ENCODE results near the gene FAM200A. TPM values are rescaled to one million over a fixed set of nuclear protein-coding genes. Genes with fewer than 3 reads are reported as not detected.

FAM200A gene
- total and polyA plus RNA-seq, 2 of the 13 experiments (the other 11 are each of a cell fraction or from before 2014, with no cell fraction given), result 4.7 to 6.3 TPM

DNA sequence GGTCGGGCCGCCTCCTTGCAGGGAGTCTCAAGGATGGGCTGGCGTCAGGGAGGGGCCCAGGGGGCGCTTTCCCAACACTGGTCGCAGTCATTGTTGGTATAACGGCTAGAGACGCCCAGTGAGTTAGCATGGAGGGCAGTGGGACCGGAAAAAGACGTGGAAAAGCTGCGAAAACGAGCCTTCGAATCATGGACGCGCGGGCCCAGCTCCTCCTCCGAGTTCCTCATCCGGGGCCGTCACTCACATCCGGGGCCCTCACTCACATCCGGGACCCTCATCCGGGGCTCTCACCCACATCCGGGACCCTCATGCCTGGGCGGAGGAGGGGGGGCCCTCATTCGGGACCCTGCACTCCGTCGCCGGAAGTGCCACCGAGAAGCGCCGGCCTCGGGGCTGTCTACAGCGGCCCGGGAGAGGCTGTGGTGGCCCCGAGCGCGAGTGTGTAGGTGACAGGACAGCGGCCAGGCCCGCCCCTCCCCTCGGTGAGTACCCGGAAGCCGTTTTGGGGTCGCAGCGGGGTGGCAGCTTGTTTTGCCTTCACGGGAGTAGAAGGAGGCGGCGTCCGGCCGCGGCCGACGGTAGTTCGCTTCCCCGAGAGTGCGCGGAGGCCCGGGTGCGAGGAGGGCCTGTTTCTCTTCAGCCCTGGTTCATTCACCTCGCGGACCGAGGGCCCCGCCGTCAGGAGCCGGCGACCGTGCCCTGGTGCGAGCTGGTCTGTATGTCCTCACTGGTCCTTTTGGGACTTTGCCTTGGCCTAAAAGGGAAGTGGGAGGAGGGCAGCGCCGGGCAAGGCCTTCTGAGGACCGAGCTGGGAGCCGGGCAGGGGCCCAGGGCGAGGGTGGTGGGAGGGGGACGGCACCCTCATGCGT, 6.6 kb upstream of the FAM200A start, which contains the start of gene ZNF655 (continued):
- peak; percentile 87 for TF ChIP-seq BORCS8-MEF2B (CRISPR knock-in tag; IDR thresholded peaks at IDR 0.05)
- TF ChIP-seq, protein P1, sequence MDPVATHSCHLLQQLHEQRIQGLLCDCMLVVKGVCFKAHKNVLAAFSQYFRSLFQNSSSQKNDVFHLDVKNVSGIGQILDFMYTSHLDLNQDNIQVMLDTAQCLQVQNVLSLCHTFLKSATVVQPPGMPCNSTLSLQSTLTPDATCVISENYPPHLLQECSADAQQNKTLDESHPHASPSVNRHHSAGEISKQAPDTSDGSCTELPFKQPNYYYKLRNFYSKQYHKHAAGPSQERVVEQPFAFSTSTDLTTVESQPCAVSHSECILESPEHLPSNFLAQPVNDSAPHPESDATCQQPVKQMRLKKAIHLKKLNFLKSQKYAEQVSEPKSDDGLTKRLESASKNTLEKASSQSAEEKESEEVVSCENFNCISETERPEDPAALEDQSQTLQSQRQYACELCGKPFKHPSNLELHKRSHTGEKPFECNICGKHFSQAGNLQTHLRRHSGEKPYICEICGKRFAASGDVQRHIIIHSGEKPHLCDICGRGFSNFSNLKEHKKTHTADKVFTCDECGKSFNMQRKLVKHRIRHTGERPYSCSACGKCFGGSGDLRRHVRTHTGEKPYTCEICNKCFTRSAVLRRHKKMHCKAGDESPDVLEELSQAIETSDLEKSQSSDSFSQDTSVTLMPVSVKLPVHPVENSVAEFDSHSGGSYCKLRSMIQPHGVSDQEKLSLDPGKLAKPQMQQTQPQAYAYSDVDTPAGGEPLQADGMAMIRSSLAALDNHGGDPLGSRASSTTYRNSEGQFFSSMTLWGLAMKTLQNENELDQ (CRISPR knock-in tag; IDR thresholded peaks at IDR 0.05; ENCODE audit: borderline replicate concordance), result no peak
- TF ChIP-seq MIER3 (CRISPR knock-in tag; IDR thresholded peaks at IDR 0.05; ENCODE audit: borderline replicate concordance), result peak; percentile 18; the same call in 1 of the 2 replicates
- TF ChIP-seq ZNF598 (CRISPR knock-in tag; IDR thresholded peaks at IDR 0.05; ENCODE audit: borderline replicate concordance), result peak; percentile 37; the same call in 1 of the 2 replicates
- TF ChIP-seq ZNF530 (CRISPR knock-in tag; IDR thresholded peaks at IDR 0.05; ENCODE audit: low read depth), result no peak
- no peak for TF ChIP-seq PHF5A (CRISPR knock-in tag; IDR thresholded peaks at IDR 0.05; ENCODE audit: low read depth, unreplicated experiment)
- TF ChIP-seq RCOR2 (CRISPR knock-in tag; IDR thresholded peaks at IDR 0.05), result no peak
- no peak for TF ChIP-seq HOXA5 (CRISPR knock-in tag; IDR thresholded peaks at IDR 0.05)
- TF ChIP-seq, protein P2, sequence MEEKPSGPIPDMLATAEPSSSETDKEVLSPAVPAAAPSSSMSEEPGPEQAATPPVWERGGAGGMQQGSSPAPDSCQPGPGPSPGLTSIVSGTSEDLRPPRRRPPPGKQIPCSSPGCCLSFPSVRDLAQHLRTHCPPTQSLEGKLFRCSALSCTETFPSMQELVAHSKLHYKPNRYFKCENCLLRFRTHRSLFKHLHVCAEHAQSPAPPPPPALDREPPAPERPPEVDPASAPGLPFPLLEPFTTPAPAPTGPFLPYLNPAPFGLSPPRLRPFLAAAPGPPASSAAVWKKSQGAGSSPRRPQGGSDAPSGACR (CRISPR knock-in tag; IDR thresholded peaks at IDR 0.05), result no peak
- TF ChIP-seq, protein P3, sequence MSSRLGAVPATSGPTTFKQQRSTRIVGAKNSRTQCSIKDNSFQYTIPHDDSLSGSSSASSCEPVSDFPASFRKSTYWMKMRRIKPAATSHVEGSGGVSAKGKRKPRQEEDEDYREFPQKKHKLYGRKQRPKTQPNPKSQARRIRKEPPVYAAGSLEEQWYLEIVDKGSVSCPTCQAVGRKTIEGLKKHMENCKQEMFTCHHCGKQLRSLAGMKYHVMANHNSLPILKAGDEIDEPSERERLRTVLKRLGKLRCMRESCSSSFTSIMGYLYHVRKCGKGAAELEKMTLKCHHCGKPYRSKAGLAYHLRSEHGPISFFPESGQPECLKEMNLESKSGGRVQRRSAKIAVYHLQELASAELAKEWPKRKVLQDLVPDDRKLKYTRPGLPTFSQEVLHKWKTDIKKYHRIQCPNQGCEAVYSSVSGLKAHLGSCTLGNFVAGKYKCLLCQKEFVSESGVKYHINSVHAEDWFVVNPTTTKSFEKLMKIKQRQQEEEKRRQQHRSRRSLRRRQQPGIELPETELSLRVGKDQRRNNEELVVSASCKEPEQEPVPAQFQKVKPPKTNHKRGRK (CRISPR knock-in tag; IDR thresholded peaks at IDR 0.05), result 0 out of 2 replicates have a peak, but pooled peaks have one; percentile 61
- TF ChIP-seq, protein P4, sequence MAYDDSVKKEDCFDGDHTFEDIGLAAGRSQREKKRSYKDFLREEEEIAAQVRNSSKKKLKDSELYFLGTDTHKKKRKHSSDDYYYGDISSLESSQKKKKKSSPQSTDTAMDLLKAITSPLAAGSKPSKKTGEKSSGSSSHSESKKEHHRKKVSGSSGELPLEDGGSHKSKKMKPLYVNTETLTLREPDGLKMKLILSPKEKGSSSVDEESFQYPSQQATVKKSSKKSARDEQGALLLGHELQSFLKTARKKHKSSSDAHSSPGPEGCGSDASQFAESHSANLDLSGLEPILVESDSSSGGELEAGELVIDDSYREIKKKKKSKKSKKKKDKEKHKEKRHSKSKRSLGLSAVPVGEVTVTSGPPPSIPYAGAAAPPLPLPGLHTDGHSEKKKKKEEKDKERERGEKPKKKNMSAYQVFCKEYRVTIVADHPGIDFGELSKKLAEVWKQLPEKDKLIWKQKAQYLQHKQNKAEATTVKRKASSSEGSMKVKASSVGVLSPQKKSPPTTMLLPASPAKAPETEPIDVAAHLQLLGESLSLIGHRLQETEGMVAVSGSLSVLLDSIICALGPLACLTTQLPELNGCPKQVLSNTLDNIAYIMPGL (CRISPR knock-in tag; IDR thresholded peaks at IDR 0.05; ENCODE audit: borderline replicate concordance in 1 of 2, low read depth in 1 of 2), result peak; percentile 75 to 89; a peak in 3 of 4 replicates
- peak; percentile 35; the same call in 1 of the 2 replicates for TF ChIP-seq ZNF879 (CRISPR knock-in tag; IDR thresholded peaks at IDR 0.05)
- TF ChIP-seq, protein P5, sequence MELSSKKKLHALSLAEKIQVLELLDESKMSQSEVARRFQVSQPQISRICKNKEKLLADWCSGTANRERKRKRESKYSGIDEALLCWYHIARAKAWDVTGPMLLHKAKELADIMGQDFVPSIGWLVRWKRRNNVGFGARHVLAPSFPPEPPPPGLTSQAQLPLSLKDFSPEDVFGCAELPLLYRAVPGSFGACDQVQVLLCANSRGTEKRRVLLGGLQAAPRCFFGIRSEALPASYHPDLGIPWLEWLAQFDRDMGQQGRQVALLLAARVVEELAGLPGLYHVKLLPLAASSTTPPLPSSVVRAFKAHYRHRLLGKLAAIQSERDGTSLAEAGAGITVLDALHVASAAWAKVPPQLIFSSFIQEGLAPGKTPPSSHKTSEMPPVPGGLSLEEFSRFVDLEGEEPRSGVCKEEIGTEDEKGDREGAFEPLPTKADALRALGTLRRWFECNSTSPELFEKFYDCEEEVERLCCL (CRISPR knock-in tag; IDR thresholded peaks at IDR 0.05; ENCODE audit: borderline replicate concordance), result no peak
- peak; percentile 88 for TF ChIP-seq AGO2 (optimal IDR thresholded peaks at IDR 0.05; ENCODE audit: low read depth, low read length)
- TF ChIP-seq EED (CRISPR knock-in tag; IDR thresholded peaks at IDR 0.05), result peak; percentile 94
- no peak for TF ChIP-seq HMG20A (CRISPR knock-in tag; IDR thresholded peaks at IDR 0.05; ENCODE audit: borderline replicate concordance)
- TF ChIP-seq, protein P6, sequence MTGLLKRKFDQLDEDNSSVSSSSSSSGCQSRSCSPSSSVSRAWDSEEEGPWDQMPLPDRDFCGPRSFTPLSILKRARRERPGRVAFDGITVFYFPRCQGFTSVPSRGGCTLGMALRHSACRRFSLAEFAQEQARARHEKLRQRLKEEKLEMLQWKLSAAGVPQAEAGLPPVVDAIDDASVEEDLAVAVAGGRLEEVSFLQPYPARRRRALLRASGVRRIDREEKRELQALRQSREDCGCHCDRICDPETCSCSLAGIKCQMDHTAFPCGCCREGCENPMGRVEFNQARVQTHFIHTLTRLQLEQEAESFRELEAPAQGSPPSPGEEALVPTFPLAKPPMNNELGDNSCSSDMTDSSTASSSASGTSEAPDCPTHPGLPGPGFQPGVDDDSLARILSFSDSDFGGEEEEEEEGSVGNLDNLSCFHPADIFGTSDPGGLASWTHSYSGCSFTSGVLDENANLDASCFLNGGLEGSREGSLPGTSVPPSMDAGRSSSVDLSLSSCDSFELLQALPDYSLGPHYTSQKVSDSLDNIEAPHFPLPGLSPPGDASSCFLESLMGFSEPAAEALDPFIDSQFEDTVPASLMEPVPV (CRISPR knock-in tag; IDR thresholded peaks at IDR 0.05), result peak; percentile 92
- no peak for TF ChIP-seq GTF2F1 (IDR thresholded peaks at IDR 0.05; ENCODE audit: low read length)

Data from HepG2 (cell line).